CD4-positive, alpha-beta T cell treated with Interleukin-17A for 1 hour (primary cell): ENCODE results near the gene SMIM13.
"Not testable (repeated sequence)": the region's sequence is repeated elsewhere in the genome, so short reads cannot be mapped to it uniquely, and the experiment has no call there.

Experiments used
- DNase-seq: peaks from one replicate; pipeline ENCODE4 v3.0.0-alpha.2; 2020

The SMIM13 gene

DNA sequence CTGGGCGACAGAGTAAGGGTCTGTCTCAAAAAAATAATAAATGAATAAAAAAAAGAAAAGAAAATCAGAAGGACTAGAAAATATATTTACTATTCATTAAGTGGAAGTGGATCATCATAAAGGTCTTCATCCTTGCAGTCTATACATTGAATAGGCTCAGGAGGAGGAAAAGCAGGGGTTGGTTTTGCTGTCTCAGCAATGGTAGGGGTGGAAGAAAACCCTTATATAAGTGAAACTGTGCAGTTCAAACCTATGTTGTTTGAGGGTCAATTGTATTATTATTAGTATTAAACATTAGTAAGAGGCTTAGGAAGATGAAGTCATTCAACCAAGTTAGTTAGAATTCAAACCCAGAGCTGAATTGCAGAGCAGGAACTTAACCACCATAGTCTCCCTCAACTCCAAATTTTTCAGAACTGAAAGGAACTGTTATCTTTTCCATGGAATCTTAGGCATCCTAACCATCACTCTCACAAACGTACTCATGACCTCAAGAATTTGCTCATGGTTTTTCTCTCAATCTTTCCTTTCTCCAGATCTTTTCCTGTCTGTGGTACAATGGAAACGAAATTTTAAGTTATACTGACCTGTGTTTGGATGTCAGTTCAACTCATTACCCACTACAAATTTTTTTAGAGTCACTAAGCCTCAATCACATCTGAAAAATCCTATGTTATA lies 7.7 kb upstream of the SMIM13 start:
- DNase-seq, result no peak

GRCh38 chr6:11087141-11087812 lies 6.4 kb upstream of the SMIM13 start:
- not testable (repeated sequence) for DNase-seq

GRCh38 chr6:11089695-11090094 lies 3.9 kb upstream of the SMIM13 start:
- DNase-seq, result no peak

- not testable (repeated sequence) for DNase-seq
Observed at GRCh38 chr6:11091141-11091540, 2.5 kb upstream of the SMIM13 start.

- DNase-seq, result peak; percentile 57
Observed at GRCh38 chr6:11092668-11093375, 812 bp upstream of the SMIM13 start.

GRCh38 chr6:11093376-11093625 lies 333 bp upstream of the SMIM13 start:
- no peak for DNase-seq

DNA sequence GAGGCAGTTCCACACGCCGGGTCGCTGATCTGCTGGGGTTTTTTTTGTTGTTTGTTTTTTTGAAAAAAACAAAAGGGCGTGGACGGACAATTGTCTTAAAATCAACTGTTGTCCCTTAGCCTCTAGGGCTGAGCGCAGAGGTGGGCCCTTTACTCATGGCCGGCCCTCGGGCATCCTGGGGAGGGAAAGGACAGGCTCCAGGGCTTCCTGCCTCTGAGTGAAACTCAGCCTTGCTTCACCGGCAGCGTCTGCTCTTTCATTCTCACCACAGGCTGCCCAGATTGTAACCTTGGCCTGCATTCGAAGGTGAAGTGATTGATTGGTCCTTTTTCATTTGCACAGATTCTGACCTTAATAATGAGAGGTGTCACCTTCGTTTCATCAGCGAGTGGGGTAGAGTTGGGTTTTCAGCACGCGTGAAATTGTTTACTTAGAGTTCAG lies 797 bp downstream of the SMIM13 start:
- DNase-seq, result no peak

DNA sequence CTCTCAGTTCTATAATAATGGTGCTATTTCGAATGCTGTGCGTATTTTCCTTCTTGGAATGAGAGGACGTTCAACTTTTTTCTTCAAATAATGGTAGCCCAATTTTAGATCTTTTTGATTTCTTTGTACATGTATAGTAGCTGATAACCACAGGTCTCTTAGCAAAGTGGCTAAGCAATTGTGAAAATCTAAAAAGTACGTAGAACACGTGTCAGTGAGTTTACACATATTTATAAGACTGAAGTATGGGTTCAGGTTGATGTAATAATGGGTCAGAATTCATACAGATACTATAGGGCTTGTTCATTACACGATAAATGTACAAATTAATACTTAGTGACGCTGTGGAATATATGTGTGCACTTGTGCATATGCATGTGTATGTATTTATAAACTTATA lies 1.3 kb downstream of the SMIM13 start:
- DNase-seq, result no peak

- peak; percentile 12 for DNase-seq
Observed at GRCh38 chr6:11096109-11096508, 2.5 kb downstream of the SMIM13 start.

GRCh38 chr6:11097476-11097875 lies 3.8 kb downstream of the SMIM13 start:
- no peak for DNase-seq

DNA sequence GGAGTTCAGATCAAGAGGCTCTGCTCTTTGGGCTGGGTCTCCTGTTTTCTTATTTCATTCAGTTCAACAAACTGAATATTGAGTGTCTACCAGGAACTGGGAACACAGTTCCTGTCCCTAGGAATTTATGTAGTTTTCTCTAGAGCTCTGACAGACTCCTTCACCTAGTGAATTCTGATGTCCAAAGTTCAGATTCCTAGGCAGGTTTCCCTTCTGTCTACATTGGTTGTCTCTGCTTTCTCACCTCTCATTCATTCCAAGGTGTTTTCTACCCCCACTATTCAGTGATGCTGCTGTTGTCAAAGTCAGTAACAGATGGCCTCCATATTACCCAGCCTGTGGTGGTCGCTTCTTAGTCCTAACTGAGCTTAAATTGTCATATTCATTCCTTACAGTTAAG lies 4.4 kb downstream of the SMIM13 start:
- no peak for DNase-seq

GRCh38 chr6:11101417-11101816 lies 7.8 kb downstream of the SMIM13 start:
- DNase-seq, result no peak

DNA sequence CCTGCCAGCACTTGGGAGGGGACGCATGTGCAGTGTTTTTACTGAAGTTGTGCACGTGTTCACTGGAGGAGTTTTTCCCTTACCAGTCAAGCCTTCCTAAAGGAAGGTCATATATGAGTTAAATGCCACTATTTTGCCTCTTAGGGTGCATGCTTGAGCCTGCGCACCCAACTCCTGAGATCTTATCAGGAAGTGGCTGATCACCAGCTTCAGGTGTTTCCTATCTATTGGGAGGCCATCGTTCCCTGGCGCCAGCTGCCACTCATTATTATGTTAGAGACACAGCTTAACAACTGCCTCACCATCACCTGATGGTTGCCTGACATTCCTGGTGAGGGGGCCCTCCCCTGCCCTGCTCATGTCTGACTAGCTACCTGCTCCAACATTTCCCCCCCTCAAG lies 9.4 kb downstream of the SMIM13 start:
- no peak for DNase-seq

DNA sequence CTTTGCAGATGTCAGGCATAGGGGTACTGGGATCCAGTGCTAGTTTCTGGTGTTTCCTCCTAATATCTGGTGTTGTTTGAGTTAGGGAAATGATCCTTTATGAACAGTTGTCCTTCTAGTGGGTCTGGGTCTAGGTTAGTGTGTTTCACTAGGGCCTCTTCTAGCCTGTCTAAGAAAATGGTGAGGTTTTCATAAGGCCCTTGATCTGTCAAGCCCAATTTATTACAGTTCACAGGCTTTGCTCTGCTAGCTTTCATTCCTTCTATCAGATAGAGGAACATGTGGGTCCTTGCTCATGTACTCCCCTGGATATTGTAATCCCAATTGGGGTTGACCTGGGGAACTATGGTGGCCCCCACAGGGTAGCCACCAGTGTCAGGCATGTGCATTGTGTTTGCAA lies 15.1 kb downstream of the SMIM13 start:
- no peak for DNase-seq

DNA sequence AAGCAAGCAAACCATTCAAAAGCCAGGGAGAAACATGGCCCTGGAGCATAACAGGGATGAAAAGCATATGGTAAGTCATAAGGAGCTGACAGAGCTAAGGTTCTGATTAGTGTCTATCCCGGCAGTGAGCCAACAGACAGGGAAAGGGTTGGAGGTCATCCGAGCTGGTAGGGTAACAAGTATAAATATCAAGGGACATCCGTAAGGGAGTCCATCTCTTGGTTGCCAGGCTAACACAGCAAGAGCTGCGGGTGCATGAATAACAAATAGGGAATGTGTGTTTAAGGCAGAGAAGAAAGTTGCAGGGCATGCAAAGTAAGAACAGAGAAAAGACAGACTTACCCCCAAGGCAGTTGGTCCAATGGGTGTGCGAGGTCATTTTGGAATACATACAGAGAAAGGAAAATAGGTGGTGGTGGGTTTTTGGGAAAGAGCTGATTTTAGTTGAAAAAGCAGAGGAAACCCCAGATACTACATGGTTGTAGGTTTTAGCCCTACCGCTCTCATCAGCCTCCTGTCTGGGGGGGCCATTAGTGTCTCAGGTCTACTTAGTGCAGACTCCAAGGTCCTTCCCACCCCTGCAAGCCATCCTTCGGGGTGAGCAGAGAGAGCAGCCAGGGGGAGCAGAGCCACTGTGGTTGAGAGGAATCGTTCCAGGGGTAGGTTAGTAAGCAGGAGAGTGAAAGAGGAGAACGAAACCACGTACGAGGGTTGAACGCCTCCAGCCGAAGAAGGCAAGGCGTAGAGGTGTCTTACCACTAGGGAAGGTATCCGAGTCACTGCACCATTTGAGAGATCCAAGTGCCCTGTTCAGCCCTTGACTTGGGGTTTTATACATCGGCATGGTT lies 17.5 kb downstream of the SMIM13 start, which contains the start of gene ERVFRD-1:
Gene ERVFRD-1, minus strand, starts transcription at position 805 of the 848 bp plus-strand sequence. CDS start 6,415 bp downstream, outside the sequence.
- DNase-seq, result no peak

DNA sequence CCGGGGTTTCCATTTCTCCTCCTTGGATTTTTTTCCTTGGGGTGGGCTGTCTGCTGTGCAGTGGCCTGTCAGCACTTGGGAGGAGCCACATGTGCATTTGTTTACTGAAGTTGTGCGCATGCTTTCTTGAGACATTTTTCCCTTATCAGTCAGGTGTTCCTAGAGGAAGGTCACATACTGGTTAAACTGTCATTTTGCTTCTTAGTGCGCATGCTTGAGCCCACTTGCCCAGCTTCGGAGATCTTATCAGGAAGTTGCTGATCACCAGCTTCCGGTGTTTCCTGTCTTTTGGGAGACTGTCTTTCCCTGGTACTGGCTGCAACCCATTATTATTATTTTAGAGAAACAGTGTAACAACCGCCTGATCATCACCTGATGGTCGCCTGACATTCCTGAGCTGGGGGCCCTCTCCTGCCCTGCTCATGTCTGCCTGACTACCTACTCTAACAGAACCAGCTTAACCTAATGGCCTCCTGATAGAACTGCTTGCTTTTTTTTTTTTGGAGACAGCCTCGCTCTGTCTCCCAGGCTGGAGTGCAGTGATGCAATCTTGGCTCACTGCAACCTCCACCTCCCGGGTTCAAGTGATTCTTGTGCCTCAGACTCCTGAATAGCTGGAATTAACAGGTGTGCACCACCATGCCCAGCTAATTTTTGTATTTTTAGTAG lies 18.3 kb downstream of the SMIM13 start:
- DNase-seq, result peak; percentile 22

- DNase-seq, result no peak
Observed at GRCh38 chr6:11113038-11113437, 19.4 kb downstream of the SMIM13 start.

GRCh38 chr6:11115808-11116536 lies 22.3 kb downstream of the SMIM13 start:
- not testable (repeated sequence) for DNase-seq

- no peak for DNase-seq
Observed at GRCh38 chr6:11120271-11121005, 26.8 kb downstream of the SMIM13 start.

DNA sequence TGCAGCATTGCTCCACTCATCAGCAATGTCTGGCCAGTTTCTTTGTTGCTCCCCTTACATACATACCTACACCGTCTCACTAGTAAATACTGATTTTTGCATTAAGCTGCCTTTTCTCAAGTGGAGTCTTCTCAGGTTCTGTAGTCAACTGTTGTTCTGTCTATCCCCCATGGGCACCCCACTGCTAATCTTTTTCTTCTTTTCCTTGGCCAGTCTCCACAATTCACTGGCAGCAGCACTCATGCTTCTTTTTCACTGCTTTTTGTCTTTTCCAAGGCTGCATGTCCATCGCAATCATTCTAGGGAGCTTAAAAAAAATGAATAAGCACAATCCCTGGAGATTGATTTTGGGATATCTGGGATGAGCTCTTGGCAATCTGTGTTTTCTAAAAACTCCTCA lies 28.2 kb downstream of the SMIM13 start:
- DNase-seq, result no peak

GRCh38 chr6:11122380-11122779 lies 28.7 kb downstream of the SMIM13 start:
- DNase-seq, result no peak
